Stimulated activated CD4-positive, alpha-beta T cell treated with anti-CD3 and anti-CD28 coated beads, Interleukin-12 subunit alpha, Interleukin-12 subunit beta, amount 100 ng/mL, for 24 hours (primary cell): ENCODE measurements around the gene PKN3.

Experiments used
- DNase-seq, 2 experiments: peaks; one replicate each; pipeline ENCODE4 v3.0.0-alpha.2; 2020; ENCODE audit warnings: low read depth in 2 of 2

Gene PKN3

GRCh38 chr9:128742401-128742800 lies 40.1 kb downstream of the PKN3 start:
- no peak for DNase-seq

- no peak for DNase-seq
These were observed 41.1 kb downstream of the PKN3 start for GRCh38 chr9:128743421-128743820.

GRCh38 chr9:128747241-128747640 lies 44.9 kb downstream of the PKN3 start:
- no peak for DNase-seq

GRCh38 chr9:128750926-128751595 lies 48.8 kb downstream of the PKN3 start:
- no peak for DNase-seq

- DNase-seq = no peak
These were observed 51.3 kb downstream of the PKN3 start for GRCh38 chr9:128753627-128754026.

DNA sequence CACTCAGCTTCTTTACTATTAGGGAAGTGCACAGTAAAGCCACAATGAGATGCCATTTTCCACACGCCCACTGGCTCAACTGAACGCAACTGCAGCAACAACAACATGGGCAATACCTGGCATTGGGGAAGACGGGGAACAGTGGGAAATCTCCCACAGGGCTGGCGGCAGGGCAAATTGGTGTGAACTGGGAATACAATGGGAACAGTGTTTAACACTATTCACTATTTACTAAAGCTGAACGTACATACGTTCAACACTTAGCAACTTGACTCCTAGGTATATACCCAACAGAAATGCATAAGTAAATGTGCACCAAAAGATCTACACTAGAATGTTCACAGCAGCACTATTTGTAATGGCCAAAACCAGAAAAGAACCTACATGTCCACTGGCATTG lies 55.3 kb downstream of the PKN3 start:
- DNase-seq = no peak

DNA sequence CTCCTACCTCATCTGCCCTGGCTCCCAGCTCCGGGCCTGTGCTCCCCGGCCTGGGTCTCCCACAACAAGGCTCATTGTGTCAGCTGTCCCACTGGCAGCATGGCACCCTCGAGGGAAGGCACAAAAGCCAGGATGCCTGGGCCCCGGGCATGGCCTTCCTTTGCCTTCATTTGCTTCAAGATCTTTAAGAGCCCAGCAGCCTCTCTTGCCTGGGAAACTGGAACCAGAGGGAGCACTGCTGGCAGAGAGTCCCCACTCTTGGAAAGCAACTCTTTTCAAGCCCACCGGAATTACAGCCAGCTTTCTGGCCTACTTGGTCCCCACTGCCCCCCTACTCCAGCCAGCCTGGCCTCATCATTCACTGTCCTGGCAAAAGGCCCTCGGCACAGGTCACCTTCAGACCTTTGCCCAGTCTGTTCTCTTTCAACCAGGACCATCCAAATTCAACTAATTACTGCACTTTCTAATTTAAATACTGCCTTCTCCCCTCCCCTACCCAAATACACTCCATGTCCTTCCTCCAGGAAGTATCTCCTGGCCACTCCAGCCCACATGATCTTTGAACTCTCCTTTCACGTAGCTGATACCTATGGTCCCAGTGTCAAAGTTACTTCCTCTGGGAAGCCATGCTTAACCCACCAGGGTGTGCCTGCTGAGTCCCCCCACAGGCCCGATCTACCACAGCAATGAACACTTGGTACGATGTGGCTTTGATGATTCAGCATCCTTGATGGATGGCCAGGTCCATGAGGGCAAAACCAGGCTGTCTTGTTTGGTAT lies 60.6 kb downstream of the PKN3 start:
- no peak for DNase-seq

DNA sequence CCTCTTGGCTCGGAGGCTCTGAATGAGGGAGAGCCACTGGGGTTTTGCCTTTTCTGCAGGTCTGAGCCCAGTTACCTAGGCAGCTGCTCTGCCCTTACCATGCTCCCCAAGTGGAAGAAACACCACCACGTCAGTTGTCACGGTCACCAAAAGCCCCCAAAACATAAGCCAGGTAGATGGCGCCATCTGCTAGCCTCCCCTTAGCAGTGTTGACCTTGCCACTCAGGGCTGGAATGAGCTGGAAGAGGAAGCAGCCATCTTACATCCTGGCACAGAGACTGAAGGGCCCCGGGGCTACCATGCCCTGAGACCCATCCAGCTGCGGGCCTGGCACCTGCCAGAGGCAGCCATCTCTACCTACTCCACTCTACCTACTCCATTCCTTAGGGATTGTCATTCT lies 62.1 kb downstream of the PKN3 start:
- no peak for DNase-seq

GRCh38 chr9:128765499-128765898 lies 63.2 kb downstream of the PKN3 start:
- no peak for DNase-seq

GRCh38 chr9:128768606-128769005 lies 66.3 kb downstream of the PKN3 start:
- no peak for DNase-seq
